Measurements from ENCODE around the gene SUGCT.

The SUGCT gene

DNA sequence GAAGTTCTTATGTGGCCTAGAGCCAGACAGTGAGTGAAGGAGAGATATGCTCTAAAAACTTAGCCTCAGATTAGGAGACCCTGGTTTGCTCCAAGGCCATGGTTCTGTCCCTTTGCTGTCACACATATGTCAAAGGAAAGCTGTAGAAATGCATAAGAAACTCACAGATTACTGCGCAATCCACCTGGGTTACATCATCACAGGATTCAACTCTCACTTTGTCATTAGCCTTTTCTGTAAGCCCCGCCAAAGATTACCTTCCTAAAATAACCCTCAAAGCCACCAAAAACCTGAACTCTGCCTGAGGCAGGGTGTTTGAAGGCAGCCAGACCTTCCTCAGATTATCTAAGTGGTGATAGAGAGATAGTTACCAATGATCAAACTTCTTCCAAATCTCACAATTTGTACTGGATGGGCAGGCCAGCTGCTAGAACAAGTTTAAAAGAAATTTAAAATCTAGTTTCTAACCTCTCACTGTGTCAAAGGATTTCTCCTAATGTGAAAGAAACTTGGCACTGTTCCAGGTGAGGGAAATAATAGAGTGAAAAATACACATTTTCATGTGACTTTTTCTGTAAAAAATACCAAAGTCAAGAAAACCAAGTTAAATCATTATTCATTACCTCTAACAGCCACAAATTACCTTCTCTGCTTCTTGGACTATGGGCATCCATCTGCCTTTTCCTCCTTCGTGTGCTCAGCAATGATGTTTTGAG is 567.2 kb downstream of the SUGCT start:
- H3K36me3 ChIP-seq (ENCODE audit: control insufficient read depth, insufficient read depth, low read length): no peaks in the 10 kb centered on the region
- H3K9ac ChIP-seq (ENCODE audit: low read length): no peak overlapping the region
- H3K4me1 ChIP-seq (ENCODE audit: control insufficient read depth, insufficient read depth, low read length): peaks cover 10% of the 10 kb centered on the region
- H3K9me3 ChIP-seq (ENCODE audit: control insufficient read depth, insufficient read depth, low read depth, low read length): no peaks in the 10 kb centered on the region
- H3K4me3 ChIP-seq (ENCODE audit: low read depth, low read length): no peak overlapping the region
- no peaks in the 10 kb centered on the region for H3K27me3 ChIP-seq (ENCODE audit: control insufficient read depth, insufficient read depth, low read length)
- H3K27ac ChIP-seq (ENCODE audit: low read depth, low read length): no peak overlapping the region

DNA sequence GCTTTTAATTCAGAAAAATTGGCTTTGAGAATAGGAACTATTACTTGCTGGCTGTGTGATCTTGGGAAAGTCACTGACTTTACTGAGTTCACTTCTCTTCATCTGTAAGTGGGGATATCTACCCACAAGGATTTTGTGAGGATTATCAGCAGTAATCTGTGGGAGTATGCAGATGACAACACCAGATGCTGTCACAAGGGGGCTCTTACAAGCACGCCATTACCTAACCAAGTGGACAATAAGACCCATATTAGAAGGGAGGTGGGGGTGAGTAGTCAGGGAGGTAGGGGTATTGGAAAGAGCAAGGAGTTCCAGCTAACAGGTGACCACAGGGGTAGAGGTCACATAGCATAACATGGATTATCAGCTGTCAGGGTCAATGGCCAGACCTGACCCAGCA is 569.4 kb downstream of the SUGCT start:
- H3K27ac ChIP-seq (ENCODE audit: low read depth, low read length): no peak overlapping the region
- H3K36me3 ChIP-seq (ENCODE audit: control insufficient read depth, insufficient read depth, low read length): no peaks in the 10 kb centered on the region
- H3K4me1 ChIP-seq (ENCODE audit: control insufficient read depth, insufficient read depth, low read length): peaks cover 10% of the 10 kb centered on the region
- H3K4me3 ChIP-seq (ENCODE audit: low read depth, low read length): no peak overlapping the region
- H3K9me3 ChIP-seq (ENCODE audit: control insufficient read depth, insufficient read depth, low read depth, low read length): no peaks in the 10 kb centered on the region
- H3K27me3 ChIP-seq (ENCODE audit: control insufficient read depth, insufficient read depth, low read length): no peaks in the 10 kb centered on the region
- H3K9ac ChIP-seq (ENCODE audit: low read length): no peak overlapping the region

DNA sequence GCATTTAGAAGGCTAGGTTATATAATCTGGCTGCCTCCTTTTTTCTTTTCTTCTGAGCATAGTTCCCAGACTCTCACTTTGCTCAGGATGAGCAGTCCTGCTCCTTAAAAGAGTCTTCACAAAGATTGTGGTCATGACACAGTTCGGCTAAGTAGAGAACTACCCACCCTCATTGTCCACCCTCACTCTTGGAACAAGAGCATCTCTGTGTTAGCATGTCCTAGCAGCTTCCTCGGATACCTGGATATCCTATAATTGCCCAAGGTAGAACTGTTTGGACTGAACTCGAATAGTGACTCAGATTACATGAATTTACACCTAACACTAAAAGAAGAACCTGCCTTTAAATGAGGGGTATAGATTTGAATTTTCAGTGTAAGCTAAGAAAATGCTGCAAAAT is 572.0 kb downstream of the SUGCT start:
- no peak overlapping the region for H3K4me3 ChIP-seq (ENCODE audit: low read depth, low read length)
- H3K4me1 ChIP-seq (ENCODE audit: control insufficient read depth, insufficient read depth, low read length): no peaks in the 10 kb centered on the region
- H3K9ac ChIP-seq (ENCODE audit: low read length): no peak overlapping the region
- H3K9me3 ChIP-seq (ENCODE audit: control insufficient read depth, insufficient read depth, low read depth, low read length): no peaks in the 10 kb centered on the region
- H3K27ac ChIP-seq (ENCODE audit: low read depth, low read length): no peak overlapping the region
- H3K27me3 ChIP-seq (ENCODE audit: control insufficient read depth, insufficient read depth, low read length): no peaks in the 10 kb centered on the region
- no peaks in the 10 kb centered on the region for H3K36me3 ChIP-seq (ENCODE audit: control insufficient read depth, insufficient read depth, low read length)

DNA sequence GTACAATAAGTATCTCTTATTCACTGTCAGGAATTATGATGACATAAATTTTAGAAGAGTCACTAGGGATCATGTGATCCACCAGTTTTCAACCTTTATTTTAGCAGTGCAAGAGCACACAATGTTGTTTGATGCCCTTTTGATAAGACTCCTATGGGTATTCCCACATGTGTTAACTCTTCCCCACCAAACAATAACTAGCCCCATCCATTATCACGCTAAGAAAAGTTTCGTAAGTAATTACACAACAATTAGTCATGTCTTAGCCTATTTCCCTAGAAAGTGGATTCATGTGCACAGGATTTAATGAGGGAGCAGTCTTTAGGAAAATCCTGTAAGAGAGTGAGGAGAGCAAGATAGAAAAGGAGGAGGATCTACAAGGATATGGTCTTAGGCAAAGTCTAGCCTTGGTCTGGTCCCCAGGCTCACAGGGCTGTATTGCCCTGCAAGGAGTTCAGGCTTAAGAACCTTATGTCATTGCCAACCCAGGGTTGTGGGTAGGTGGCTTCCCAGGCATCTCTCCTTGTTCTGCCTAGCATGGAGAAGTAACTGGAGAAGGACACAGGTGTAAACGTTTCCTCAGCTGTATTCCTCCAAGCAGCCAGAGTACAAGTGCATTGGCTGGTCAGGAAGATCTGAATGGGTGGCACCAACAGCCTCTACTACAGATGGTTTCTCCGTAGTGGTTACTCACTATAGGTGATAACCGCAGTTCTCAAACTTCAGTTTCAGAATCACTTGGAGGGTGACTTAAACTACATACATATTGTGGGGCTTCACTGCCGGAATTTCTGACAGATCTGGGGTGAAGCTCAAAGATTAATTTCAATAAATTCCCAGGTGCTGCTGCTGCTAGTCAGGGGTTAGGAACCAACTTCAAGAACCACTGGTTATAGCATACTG is 574.5 kb downstream of the SUGCT start:
- Histone ChIP-seq H3K27me3 (ENCODE audit: control insufficient read depth, insufficient read depth, low read length) (no peaks in the 10 kb centered on the region), H3K36me3 (ENCODE audit: control insufficient read depth, insufficient read depth, low read length) (no peaks in the 10 kb centered on the region), H3K4me1 (ENCODE audit: control insufficient read depth, insufficient read depth, low read length) (no peaks in the 10 kb centered on the region), H3K27ac (ENCODE audit: low read depth, low read length) (no peak overlapping the region), H3K9ac (ENCODE audit: low read length) (no peak overlapping the region), H3K9me3 (ENCODE audit: control insufficient read depth, insufficient read depth, low read depth, low read length) (no peaks in the 10 kb centered on the region), H3K4me3 (ENCODE audit: low read depth, low read length) (no peak overlapping the region)

DNA sequence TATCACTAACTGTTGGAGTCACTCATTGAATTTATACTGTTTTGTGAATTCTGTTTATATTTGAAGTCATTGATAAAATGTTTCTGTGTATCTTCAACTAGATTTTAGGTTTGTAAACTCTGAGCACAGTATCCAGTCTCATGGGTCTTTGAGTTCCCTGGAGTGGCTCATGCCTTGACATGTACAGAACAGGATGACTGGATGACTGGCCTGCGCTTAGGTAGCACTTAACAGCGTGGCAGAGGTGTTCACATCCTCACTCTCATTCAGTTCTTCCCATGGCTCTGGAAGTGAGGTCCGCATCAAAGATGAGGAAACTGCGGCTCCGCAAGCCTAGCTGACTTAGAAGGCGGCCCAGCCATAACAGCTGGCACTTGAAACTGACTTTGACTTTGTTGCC is 576.9 kb downstream of the SUGCT start:
- Histone ChIP-seq H3K27ac (ENCODE audit: low read depth, low read length) (no peak overlapping the region), H3K27me3 (ENCODE audit: control insufficient read depth, insufficient read depth, low read length) (no peaks in the 10 kb centered on the region), H3K4me3 (ENCODE audit: low read depth, low read length) (no peak overlapping the region), H3K9ac (ENCODE audit: low read length) (no peak overlapping the region), H3K9me3 (ENCODE audit: control insufficient read depth, insufficient read depth, low read depth, low read length) (no peaks in the 10 kb centered on the region), H3K4me1 (ENCODE audit: control insufficient read depth, insufficient read depth, low read length) (peaks cover 12% of the 10 kb centered on the region; the same call in 1 of the 2 replicates), H3K36me3 (ENCODE audit: control insufficient read depth, insufficient read depth, low read length) (no peaks in the 10 kb centered on the region)

DNA sequence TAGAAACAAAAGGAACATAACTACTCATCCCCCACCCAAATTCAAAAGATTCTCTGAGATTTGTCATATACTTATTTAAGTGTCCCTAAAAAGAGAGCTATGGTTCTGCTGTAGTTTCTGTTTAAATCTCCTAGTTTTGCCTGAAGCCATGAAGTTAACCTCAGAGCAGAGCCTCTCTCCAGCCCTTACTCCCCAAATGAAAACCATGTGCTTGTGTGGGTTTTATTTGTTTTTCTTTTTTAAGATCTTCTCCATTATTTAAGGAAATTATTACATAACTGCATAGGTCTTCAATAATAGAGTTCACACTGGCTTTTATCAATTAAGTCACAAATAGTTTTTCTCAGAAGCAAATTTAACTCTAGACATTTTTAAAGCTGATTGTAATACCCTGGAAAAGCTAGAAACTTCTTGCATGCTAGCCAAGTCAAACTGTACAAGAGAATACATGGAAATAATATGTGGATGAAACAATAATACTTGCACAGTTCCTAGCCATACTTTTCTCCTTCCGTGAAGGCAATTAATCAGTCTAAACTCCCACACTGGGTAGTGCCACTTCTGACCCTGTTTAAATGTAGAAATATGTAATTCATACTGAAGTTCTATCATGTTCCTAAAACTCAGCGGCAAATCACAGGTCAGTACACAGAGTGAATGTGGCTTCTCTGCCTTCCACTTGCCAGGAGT is 579.7 kb downstream of the SUGCT start:
- H3K9me3 ChIP-seq (ENCODE audit: control insufficient read depth, insufficient read depth, low read depth, low read length): no peaks in the 10 kb centered on the region
- no peaks in the 10 kb centered on the region for H3K36me3 ChIP-seq (ENCODE audit: control insufficient read depth, insufficient read depth, low read length)
- H3K27ac ChIP-seq (ENCODE audit: low read depth, low read length): no peak overlapping the region
- H3K4me3 ChIP-seq (ENCODE audit: low read depth, low read length): no peak overlapping the region
- H3K9ac ChIP-seq (ENCODE audit: low read length): no peak overlapping the region
- H3K27me3 ChIP-seq (ENCODE audit: control insufficient read depth, insufficient read depth, low read length): no peaks in the 10 kb centered on the region
- H3K4me1 ChIP-seq (ENCODE audit: control insufficient read depth, insufficient read depth, low read length): peaks cover 20% of the 10 kb centered on the region

DNA sequence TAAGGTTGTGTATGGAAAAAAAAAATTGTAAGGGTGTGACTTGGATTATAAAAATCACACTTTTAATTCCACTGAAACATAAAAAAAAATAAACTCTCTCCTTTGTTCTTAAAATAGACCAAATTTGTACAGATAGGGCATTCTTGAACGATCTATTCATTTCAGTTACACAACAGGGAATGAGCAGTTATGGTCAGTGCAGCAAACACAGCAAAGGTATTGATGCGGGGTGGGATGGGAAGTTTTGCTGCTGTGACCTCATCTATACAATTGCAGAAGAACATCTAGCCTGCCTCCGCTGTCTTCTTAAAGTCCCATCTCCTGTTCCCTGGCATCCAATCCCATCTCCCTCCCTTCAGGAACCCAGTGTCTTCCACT is 580.2 kb downstream of the SUGCT start:
- Histone ChIP-seq H3K36me3 (ENCODE audit: control insufficient read depth, insufficient read depth, low read length) (no peaks in the 10 kb centered on the region), H3K9ac (ENCODE audit: low read length) (no peak overlapping the region), H3K27ac (ENCODE audit: low read depth, low read length) (no peak overlapping the region), H3K9me3 (ENCODE audit: control insufficient read depth, insufficient read depth, low read depth, low read length) (no peaks in the 10 kb centered on the region), H3K4me3 (ENCODE audit: low read depth, low read length) (no peak overlapping the region), H3K4me1 (ENCODE audit: control insufficient read depth, insufficient read depth, low read length) (peaks cover 20% of the 10 kb centered on the region), H3K27me3 (ENCODE audit: control insufficient read depth, insufficient read depth, low read length) (no peaks in the 10 kb centered on the region)

DNA sequence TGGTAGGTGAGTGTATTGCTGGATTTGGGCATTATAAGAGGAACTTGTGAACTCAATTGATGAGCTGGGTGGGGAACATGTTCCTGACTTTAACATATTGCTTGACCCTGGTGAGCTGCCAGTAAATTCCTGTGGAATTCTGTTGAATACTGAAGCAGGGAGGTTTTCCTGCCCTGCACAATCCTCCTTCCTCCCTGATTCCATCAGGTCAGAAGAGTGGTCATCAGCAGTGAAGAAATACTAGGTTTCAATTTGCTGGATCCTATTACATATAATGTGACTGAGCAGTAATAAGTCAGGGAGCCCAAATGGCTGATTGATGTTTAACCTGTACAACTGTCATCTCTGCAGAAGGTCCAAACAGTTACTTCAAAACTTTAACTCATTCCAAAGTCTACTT is 581.2 kb downstream of the SUGCT start:
- Histone ChIP-seq H3K4me1 (ENCODE audit: control insufficient read depth, insufficient read depth, low read length) (peaks cover 20% of the 10 kb centered on the region), H3K36me3 (ENCODE audit: control insufficient read depth, insufficient read depth, low read length) (no peaks in the 10 kb centered on the region)

DNA sequence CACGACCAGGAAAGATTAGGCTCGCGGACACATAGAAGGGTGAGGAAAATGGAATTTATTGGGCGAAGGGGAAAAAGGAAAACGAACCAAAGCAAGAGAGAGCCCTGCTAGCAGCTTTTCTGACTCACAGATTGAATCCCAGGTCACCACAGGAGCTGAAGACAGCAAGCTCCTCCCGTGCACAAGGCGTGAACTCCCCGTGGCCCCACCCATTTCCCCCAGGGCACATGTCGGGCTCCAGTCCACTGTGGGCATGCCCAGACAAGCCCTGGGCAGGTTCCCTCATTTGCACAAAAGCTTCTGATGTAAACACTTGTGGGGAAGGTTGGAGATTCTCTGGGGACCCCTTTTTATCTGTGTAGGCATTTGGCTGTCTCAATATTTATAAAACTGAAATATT is 582.4 kb downstream of the SUGCT start:
- Histone ChIP-seq H3K9ac (ENCODE audit: low read length) (peak overlapping the region; percentile 56), H3K27me3 (ENCODE audit: control insufficient read depth, insufficient read depth, low read length) (no peaks in the 10 kb centered on the region), H3K36me3 (ENCODE audit: control insufficient read depth, insufficient read depth, low read length) (no peaks in the 10 kb centered on the region), H3K4me1 (ENCODE audit: control insufficient read depth, insufficient read depth, low read length) (peaks cover 20% of the 10 kb centered on the region), H3K4me3 (ENCODE audit: low read depth, low read length) (no peak overlapping the region), H3K9me3 (ENCODE audit: control insufficient read depth, insufficient read depth, low read depth, low read length) (no peaks in the 10 kb centered on the region), H3K27ac (ENCODE audit: low read depth, low read length) (peak overlapping the region; percentile 86)

More for the DNA sequence above, 581.2 kb downstream of the SUGCT start:
- Histone ChIP-seq H3K4me3 (ENCODE audit: low read depth, low read length) (no peak overlapping the region), H3K9ac (ENCODE audit: low read length) (no peak overlapping the region), H3K27me3 (ENCODE audit: control insufficient read depth, insufficient read depth, low read length) (no peaks in the 10 kb centered on the region), H3K27ac (ENCODE audit: low read depth, low read length) (no peak overlapping the region), H3K9me3 (ENCODE audit: control insufficient read depth, insufficient read depth, low read depth, low read length) (no peaks in the 10 kb centered on the region)

DNA sequence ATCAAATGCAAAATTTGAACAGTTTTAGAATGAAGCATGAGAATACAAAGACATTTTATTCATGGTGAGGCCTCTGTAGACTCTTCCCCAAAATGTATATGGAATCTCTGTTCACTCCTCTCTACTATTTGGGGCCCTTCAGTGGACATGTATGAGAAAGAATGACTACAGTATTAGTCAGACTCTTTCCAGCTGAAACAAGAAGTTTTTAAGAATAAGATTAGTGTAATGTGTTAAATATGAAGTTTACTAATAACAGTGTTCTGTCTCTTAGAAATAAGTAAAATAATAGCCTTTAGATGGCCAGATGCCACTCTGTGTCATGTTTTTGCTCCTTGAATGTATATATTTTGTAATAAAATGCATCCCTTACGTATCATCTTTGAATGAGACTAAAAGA is 585.6 kb downstream of the SUGCT start:
- peaks cover 17% of the 10 kb centered on the region for H3K4me1 ChIP-seq (ENCODE audit: control insufficient read depth, insufficient read depth, low read length)
- H3K27ac ChIP-seq (ENCODE audit: low read depth, low read length): no peak overlapping the region
- H3K27me3 ChIP-seq (ENCODE audit: control insufficient read depth, insufficient read depth, low read length): no peaks in the 10 kb centered on the region
- H3K9me3 ChIP-seq (ENCODE audit: control insufficient read depth, insufficient read depth, low read depth, low read length): no peaks in the 10 kb centered on the region
- no peaks in the 10 kb centered on the region for H3K36me3 ChIP-seq (ENCODE audit: control insufficient read depth, insufficient read depth, low read length)
- no peak overlapping the region for H3K4me3 ChIP-seq (ENCODE audit: low read depth, low read length)
- no peak overlapping the region for H3K9ac ChIP-seq (ENCODE audit: low read length)

Measured in HUES6 (cell line).